Measurements from ENCODE around the gene ZSCAN32.

The ZSCAN32 gene

GRCh38 chr16:3358871-3359270, 41.9 kb downstream of the ZSCAN32 start:
- TF ChIP-seq CTCF (IDR thresholded peaks at IDR 0.05): no peak
- TF ChIP-seq ZFX (IDR thresholded peaks at IDR 0.05; ENCODE audit: borderline replicate concordance): no peak
- H3K27ac ChIP-seq: no peak overlapping the region

GRCh38 chr16:3356118-3356517, 44.7 kb downstream of the ZSCAN32 start:
- TF ChIP-seq CTCF (IDR thresholded peaks at IDR 0.05) (peak; percentile 68), ZFX (IDR thresholded peaks at IDR 0.05; ENCODE audit: borderline replicate concordance) (no peak)
- no peak overlapping the region for H3K27ac ChIP-seq

- TF ChIP-seq CTCF (IDR thresholded peaks at IDR 0.05): no peak
- no peak for TF ChIP-seq ZFX (IDR thresholded peaks at IDR 0.05; ENCODE audit: borderline replicate concordance)
- no peak within 1 kb of the TSS for H3K27ac ChIP-seq
Measured at GRCh38 chr16:3355589-3355988, 45.2 kb downstream of the ZSCAN32 start, which contains the start of gene OR2C1. TSS of gene OR2C1 (plus strand) at chr16:3355889. CDS start at chr16:3355941, 52 bp downstream.

- no peak overlapping the region for H3K27ac ChIP-seq
- TF ChIP-seq ZFX (IDR thresholded peaks at IDR 0.05; ENCODE audit: borderline replicate concordance) (no peak), CTCF (IDR thresholded peaks at IDR 0.05) (no peak)
Measured at GRCh38 chr16:3349175-3349574, 51.6 kb downstream of the ZSCAN32 start.

GRCh38 chr16:3348547-3349167, 52.1 kb downstream of the ZSCAN32 start:
- TF ChIP-seq CTCF (IDR thresholded peaks at IDR 0.05) (no peak), ZFX (IDR thresholded peaks at IDR 0.05; ENCODE audit: borderline replicate concordance) (no peak)
- H3K27ac ChIP-seq: no peak overlapping the region

GRCh38 chr16:3347586-3347985, 53.2 kb downstream of the ZSCAN32 start:
- TF ChIP-seq ZFX (IDR thresholded peaks at IDR 0.05; ENCODE audit: borderline replicate concordance) (no peak), CTCF (IDR thresholded peaks at IDR 0.05) (no peak)
- no peak overlapping the region for H3K27ac ChIP-seq

GRCh38 chr16:3346041-3346440, 54.8 kb downstream of the ZSCAN32 start:
- TF ChIP-seq CTCF (IDR thresholded peaks at IDR 0.05) (no peak), ZFX (IDR thresholded peaks at IDR 0.05; ENCODE audit: borderline replicate concordance) (no peak)
- no peak overlapping the region for H3K27ac ChIP-seq
